GM12872 (cell line): ENCODE results near the gene CLEC16A.

Source experiments
- CTCF ChIP-seq: IDR thresholded peaks from 3 replicates; pipeline ENCODE4 v1.5.1; 2011; ENCODE audit warnings: low read depth, mild to moderate bottlenecking, low read length, moderate library complexity; ENCODE audit not compliant: insufficient read depth

Gene CLEC16A

DNA sequence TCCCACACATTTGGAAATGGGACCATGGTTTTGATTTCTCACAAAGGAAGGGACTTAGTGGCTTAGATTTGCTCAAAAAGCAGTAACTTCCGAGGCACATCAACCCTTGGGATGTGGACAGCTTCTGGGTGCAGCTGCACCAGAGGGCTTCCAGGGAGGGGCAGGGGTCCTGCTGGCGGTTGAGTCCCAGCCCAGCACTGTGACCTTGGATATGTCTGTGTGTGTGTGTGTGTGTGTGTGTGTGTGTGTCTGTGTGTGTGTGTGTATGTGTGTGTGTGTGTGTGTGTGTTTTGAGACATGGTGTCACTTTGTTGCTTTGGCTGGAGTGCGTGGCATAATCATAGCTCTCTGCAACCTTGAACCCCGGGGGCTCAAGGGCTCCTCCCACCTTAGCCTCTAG lies 130.8 kb downstream of the CLEC16A start:
- TF ChIP-seq CTCF, result no peak

DNA sequence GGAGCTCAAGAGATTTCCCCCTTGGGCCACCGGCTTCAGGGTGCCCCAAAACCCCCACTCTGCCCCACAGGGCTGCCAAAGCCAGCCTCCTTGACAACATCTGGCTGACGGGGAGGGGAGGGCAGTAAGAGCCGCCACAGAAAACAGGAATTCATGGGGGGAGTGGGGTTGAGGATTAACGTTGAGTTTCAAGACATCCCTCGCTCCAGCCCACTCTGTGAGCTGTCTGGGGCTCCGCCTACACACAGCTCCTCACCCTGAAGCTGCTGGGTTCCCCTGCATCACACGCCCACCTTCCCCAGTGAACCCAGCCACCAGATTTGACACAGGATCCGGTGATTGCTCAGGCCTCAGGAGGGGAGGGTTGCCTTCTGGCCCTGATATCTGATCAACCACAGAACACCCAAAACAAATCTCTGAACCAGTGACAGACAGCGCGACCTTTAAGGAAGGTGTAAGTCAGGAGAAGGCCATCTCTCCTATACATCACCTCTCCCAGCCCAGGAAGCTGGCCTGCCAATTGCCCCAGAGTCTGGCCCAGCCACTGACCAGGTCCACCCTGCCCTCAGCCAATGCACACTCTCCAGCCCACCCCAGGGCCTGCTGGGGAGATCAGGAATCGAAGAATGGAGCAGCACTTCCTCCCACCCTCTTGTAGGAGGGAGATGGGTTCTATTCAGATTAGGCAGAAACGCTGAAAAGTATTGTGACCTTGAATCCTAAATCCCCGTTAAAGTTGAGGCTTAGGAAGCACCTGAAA lies 132.1 kb downstream of the CLEC16A start:
- no peak for TF ChIP-seq CTCF

DNA sequence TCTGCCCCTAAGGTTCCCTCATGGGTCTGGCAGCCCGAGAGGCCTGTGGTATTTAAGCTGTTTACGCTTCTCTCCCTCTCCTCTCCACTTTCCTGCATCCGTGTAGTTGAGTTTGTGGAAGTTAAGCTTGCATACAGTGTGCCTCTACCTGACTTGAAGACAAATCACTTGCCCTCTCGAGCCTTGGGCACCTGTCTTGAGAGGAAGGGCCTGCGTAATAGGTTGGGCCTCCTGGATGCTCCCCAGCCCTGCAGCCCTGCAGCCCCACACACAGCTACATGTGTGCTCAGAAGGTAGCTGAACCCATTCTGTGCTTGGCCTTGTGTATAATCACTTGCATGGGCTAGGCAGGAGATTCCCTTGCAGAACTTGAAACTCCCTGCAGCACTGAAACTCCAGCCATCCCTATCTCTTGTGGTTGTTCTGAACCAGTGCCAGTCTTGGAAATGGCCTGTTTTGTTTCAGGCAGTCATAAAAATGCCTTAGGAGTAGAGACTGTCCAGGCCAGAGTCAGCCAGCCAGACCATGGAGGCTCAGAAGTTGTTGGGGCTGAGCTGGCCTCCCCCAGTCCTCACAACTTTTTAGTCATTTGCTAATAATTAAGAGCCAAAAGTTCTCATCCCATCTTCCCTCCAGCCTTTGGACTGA lies 134.6 kb downstream of the CLEC16A start:
- TF ChIP-seq CTCF, result no peak

GRCh38 chr16:11079652-11080187 lies 135.4 kb downstream of the CLEC16A start:
- no peak for TF ChIP-seq CTCF

- no peak for TF ChIP-seq CTCF
These were observed 136.1 kb downstream of the CLEC16A start for GRCh38 chr16:11080327-11080967.

GRCh38 chr16:11080999-11081630 lies 136.8 kb downstream of the CLEC16A start:
- no peak for TF ChIP-seq CTCF

DNA sequence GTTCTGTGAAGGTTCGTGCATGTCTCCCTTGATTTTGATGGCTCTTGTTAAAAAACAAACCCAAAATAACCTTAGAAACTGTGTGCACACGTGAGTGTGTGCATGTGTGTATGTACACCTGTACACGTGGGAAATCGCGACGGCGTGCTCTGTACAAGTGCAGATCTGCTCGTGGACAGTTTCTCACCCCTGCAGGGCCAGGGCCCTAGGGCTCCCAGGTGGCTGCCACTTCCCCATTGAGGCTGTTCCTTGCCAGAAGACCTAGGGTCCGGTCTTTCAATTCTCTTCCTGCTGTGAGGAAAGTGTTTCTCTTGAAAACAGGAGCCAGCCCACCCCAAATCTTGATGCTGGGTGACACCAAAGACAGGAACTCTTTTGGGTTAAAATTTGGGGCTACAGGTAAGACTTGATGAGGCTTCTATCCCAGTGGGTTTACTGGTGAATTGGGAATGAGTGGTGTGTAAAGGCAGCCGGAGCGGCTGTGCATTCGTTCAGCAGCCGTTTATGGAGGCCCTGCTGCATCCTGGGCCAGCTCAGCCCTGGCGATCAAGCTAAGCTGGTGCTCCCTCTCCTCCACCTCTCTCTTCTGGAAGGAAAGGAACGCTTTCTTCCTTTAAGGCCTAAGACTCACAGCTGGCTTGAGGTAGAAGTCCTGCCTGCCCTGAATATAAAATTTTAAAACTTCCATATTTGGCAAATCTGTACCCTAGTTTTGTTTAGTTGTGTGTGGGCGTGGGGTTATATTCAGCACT lies 137.9 kb downstream of the CLEC16A start:
- TF ChIP-seq CTCF, result no peak
